ENCODE measurements around the gene HGFAC.

The HGFAC gene

DNA sequence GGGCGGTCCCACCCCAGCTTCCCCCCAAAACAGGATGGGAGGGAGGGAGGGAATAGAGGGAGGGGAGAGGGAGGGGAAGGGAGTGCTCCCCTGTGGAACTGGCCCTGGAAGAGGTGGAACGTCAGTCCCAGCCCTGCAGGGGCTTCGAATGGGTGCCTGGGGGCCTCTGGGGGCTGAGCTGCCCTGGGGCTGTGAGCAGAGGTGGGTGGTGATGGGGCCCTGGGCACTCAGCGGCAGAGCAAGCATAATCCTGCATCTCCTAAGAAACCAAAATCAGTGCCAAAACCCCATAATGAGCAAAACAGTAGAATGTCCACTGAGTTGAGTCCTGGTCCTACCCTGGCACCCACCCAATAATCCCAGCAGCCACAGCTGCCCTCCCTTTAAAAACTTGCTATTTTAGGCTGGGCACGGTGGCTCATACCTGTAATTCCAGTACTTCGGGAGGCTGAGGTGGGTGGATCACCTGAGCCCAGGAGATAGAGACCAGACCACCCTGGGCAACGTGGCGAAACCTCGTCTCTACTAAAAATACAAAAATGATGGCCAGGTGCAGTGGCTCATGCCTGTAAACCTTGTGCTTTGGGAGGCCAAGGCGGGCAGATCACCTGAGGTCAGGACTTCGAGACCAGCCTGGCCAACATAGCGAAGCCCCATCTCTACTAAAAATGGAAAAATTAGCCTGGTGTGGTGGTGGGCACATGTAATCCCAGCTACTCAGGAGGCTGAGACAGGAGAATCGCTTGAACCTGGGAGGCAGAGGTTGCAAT is 32.4 kb downstream of the HGFAC start:
- Histone ChIP-seq H3K9me2 (replicated peaks; ENCODE audit: control insufficient read depth, low read length) (no peaks in the 10 kb centered on the region), H3K27me3 (ENCODE audit: control insufficient read depth, low read length) (no peaks in the 10 kb centered on the region), H3F3A (ENCODE audit: control insufficient read depth, insufficient read depth) (no peaks in the 10 kb centered on the region), H3K9me3 (ENCODE audit: control insufficient read depth, insufficient read depth, low read length) (no peaks in the 10 kb centered on the region), H3K4me3 (ENCODE audit: low read length) (no peak overlapping the region), H3K36me3 (ENCODE audit: control insufficient read depth, low read length) (no peaks in the 10 kb centered on the region), H3K4me1 (ENCODE audit: control insufficient read depth, low read length) (no peaks in the 10 kb centered on the region), H3K4me2 (ENCODE audit: low read length) (no peak overlapping the region), H3K79me2 (ENCODE audit: control insufficient read depth, low read length) (no peaks in the 10 kb centered on the region), H4K20me1 (ENCODE audit: control insufficient read depth, insufficient read depth, low read depth, low read length) (no peaks in the 10 kb centered on the region), H3K27ac (ENCODE audit: low read depth, low read length) (no peak overlapping the region)
- no peak for TF ChIP-seq CTCF (IDR thresholded peaks at IDR 0.05; ENCODE audit: low read depth, low read length, poor library complexity, severe bottlenecking)
- no peak for TF ChIP-seq EZH2phosphoT487 (IDR thresholded peaks at IDR 0.05; ENCODE audit: borderline replicate concordance, low read length)

DNA sequence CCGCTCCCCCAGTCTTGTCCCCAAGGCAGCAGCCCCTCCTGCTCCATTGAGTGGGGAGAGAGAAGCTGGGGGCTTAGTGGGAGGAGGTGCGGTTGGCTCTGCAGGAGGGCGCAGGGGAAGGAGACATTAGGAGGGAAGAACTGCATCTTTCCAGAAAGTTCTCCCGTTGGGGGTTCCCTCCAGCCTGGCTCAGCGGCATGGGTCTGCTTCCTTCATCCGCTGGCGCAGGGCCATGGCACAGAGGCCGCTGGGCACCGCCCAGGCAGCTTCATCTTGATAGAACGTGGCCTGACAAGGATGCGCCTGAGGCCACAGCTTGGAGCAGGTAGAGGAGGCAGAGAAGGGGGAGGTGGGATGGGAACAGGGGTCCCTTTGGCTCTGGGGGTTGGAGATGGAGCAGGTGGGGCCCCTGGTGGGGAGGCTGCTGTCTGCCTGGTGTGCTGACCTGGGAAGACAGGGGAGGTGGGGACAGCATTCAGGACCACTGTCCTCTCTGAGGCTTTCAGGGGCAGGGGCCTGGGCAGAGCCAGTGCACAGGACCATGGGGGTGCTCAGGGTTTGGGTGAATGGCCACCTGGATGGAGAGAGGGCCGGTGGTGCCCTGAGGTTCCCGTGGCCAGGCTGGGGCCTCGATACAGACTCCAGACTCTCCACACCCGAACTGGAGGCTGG is 33.4 kb downstream of the HGFAC start:
- no peaks in the 10 kb centered on the region for H4K20me1 ChIP-seq (ENCODE audit: control insufficient read depth, insufficient read depth, low read depth, low read length)
- no peaks in the 10 kb centered on the region for H3K4me1 ChIP-seq (ENCODE audit: control insufficient read depth, low read length)
- TF ChIP-seq CTCF (IDR thresholded peaks at IDR 0.05; ENCODE audit: low read depth, low read length, poor library complexity, severe bottlenecking) (no peak), EZH2phosphoT487 (IDR thresholded peaks at IDR 0.05; ENCODE audit: borderline replicate concordance, low read length) (no peak)
- no peak overlapping the region for H3K27ac ChIP-seq (ENCODE audit: low read depth, low read length)
- H3K4me2 ChIP-seq (ENCODE audit: low read length), result no peak overlapping the region
- H3K36me3 ChIP-seq (ENCODE audit: control insufficient read depth, low read length), result no peaks in the 10 kb centered on the region
- H3K9me2 ChIP-seq (replicated peaks; ENCODE audit: control insufficient read depth, low read length), result no peaks in the 10 kb centered on the region
- H3K9me3 ChIP-seq (ENCODE audit: control insufficient read depth, insufficient read depth, low read length), result no peaks in the 10 kb centered on the region
- no peaks in the 10 kb centered on the region for H3K79me2 ChIP-seq (ENCODE audit: control insufficient read depth, low read length)
- no peaks in the 10 kb centered on the region for H3K27me3 ChIP-seq (ENCODE audit: control insufficient read depth, low read length)
- H3F3A ChIP-seq (ENCODE audit: control insufficient read depth, insufficient read depth), result no peaks in the 10 kb centered on the region
- H3K4me3 ChIP-seq (ENCODE audit: low read length), result no peak overlapping the region

GRCh38 chr4:3475713-3476260 is 34.0 kb downstream of the HGFAC start:
- no peaks in the 10 kb centered on the region for H4K20me1 ChIP-seq (ENCODE audit: control insufficient read depth, insufficient read depth, low read depth, low read length)
- no peak overlapping the region for H3K27ac ChIP-seq (ENCODE audit: low read depth, low read length)
- no peak overlapping the region for H3K4me3 ChIP-seq (ENCODE audit: low read length)
- no peaks in the 10 kb centered on the region for H3K9me2 ChIP-seq (replicated peaks; ENCODE audit: control insufficient read depth, low read length)
- no peaks in the 10 kb centered on the region for H3K36me3 ChIP-seq (ENCODE audit: control insufficient read depth, low read length)
- H3K4me2 ChIP-seq (ENCODE audit: low read length), result no peak overlapping the region
- H3K4me1 ChIP-seq (ENCODE audit: control insufficient read depth, low read length), result no peaks in the 10 kb centered on the region
- no peaks in the 10 kb centered on the region for H3F3A ChIP-seq (ENCODE audit: control insufficient read depth, insufficient read depth)
- 0 out of 2 replicates have a peak, but pooled peaks cover 1% of the 10 kb centered on the region for H3K27me3 ChIP-seq (ENCODE audit: control insufficient read depth, low read length)
- H3K9me3 ChIP-seq (ENCODE audit: control insufficient read depth, insufficient read depth, low read length), result no peaks in the 10 kb centered on the region
- TF ChIP-seq CTCF (IDR thresholded peaks at IDR 0.05; ENCODE audit: low read depth, low read length, poor library complexity, severe bottlenecking) (no peak), EZH2phosphoT487 (IDR thresholded peaks at IDR 0.05; ENCODE audit: borderline replicate concordance, low read length) (no peak)
- H3K79me2 ChIP-seq (ENCODE audit: control insufficient read depth, low read length), result no peaks in the 10 kb centered on the region
